ENCODE results near the gene C17orf50.

- TF ChIP-seq, protein P1, sequence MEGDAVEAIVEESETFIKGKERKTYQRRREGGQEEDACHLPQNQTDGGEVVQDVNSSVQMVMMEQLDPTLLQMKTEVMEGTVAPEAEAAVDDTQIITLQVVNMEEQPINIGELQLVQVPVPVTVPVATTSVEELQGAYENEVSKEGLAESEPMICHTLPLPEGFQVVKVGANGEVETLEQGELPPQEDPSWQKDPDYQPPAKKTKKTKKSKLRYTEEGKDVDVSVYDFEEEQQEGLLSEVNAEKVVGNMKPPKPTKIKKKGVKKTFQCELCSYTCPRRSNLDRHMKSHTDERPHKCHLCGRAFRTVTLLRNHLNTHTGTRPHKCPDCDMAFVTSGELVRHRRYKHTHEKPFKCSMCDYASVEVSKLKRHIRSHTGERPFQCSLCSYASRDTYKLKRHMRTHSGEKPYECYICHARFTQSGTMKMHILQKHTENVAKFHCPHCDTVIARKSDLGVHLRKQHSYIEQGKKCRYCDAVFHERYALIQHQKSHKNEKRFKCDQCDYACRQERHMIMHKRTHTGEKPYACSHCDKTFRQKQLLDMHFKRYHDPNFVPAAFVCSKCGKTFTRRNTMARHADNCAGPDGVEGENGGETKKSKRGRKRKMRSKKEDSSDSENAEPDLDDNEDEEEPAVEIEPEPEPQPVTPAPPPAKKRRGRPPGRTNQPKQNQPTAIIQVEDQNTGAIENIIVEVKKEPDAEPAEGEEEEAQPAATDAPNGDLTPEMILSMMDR (IDR thresholded peaks at IDR 0.05; ENCODE audit: low read depth, low read length): no peak
- TF ChIP-seq POLR2A (IDR thresholded peaks at IDR 0.05; ENCODE audit: extremely low read depth, insufficient read length): no peak
- TF ChIP-seq MYC (IDR thresholded peaks at IDR 0.05; ENCODE audit: low read depth, low read length): no peak
These were observed 26.3 kb downstream of the C17orf50 start for GRCh38 chr17:35786941-35787432.

Measured in NB4 (cell line).